HepG2 (cell line): ENCODE results near the gene FANCD2OS. TPM values are rescaled to one million over a fixed set of nuclear protein-coding genes. Genes with fewer than 3 reads are reported as not detected.

Source experiments
- ATAC-seq: fragments of 200-7000 bp; cut with Tn5 transposase; 3 replicates; pipeline ENCODE4 v1.9.1; 2020; ENCODE audit warnings: mild to moderate bottlenecking, moderate library complexity
- BruUV-seq: library from RNA; stranded (reverse); fragments of 400-500 nt; replicated peaks from 2 replicates; lab custom pipeline; 2021; lab: Mats Ljungman, UMichigan
- CTCF ChIA-PET: fragments of 300-600 bp; formaldehyde crosslinking; extraction: SDS; loops from one replicate; lab custom pipeline; 2021; ENCODE audit warnings: low total read pairs, inconsistent platforms, low intra/inter-chr PET ratio; lab: Yijun Ruan, JAX
- POLR2A ChIA-PET: fragments of 350-600 bp; sonication (Branson Sonifier 250); formaldehyde crosslinking; loops from one replicate; lab custom pipeline; 2020; ENCODE audit warnings: antibody characterized with exemption, inconsistent platforms; lab: Yijun Ruan, JAX
- DNase-seq: peaks from one replicate; pipeline ENCODE4 v3.0.0-alpha.2; 2015; ENCODE audit warnings: low spot score
- FAIRE-seq: peaks from 3 replicates; lab custom pipeline; 2011; peaks lifted over from hg19 to GRCh38; lab: Jason Lieb, UNC
- H2AFZ ChIP-seq: one replicate; pipeline ENCODE4 v1.6.1; 2011; ENCODE audit warnings: low read length, inconsistent platforms
- H3K27ac ChIP-seq: fragments of 300-600 bp; 3 replicates; pipeline ENCODE4 v1.8.0; 2011; ENCODE audit warnings: mixed run types, mild to moderate bottlenecking, mixed read lengths, low read length, inconsistent platforms; ENCODE audit not compliant: insufficient read depth; ENCODE audit errors: extremely low read length
- H3K27me3 ChIP-seq, 2 experiments: fragments of 200-600 bp in 1 of 2; 2 replicates in 1 of 2; 3 replicates in 1 of 2; pipeline versions ENCODE4 v1.6.0 to v1.8.0; 2011; ENCODE audit warnings: low read length in 2 of 2, mild to moderate bottlenecking in 2 of 2, moderate library complexity in 2 of 2, inconsistent platforms in 1 of 2; ENCODE audit not compliant: insufficient read depth in 2 of 2, control insufficient read depth in 1 of 2
- H3K36me3 ChIP-seq, 2 experiments: fragments of 200-600 bp in 1 of 2; replicated peaks in 1 of 2; 2 replicates in 1 of 2; 3 replicates in 1 of 2; pipeline versions ENCODE4 v1.5.1 to v1.8.0; 2011; ENCODE audit warnings: low read length in 2 of 2, inconsistent platforms in 1 of 2; ENCODE audit not compliant: insufficient read depth in 2 of 2, control insufficient read depth in 1 of 2
- H3K4me1 ChIP-seq: 2 replicates; pipeline ENCODE4 v1.5.1; 2012; ENCODE audit warnings: low read length, inconsistent platforms; ENCODE audit not compliant: insufficient read depth
- H3K4me2 ChIP-seq: 2 replicates; pipeline ENCODE4 v1.6.0; 2011; ENCODE audit warnings: low read depth, low read length, inconsistent platforms
- H3K4me3 ChIP-seq, 3 experiments: fragments of 200-600 bp in 1 of 3; sonication (generic), shearing (Covaris generic) in 1 of 3; replicated peaks in 1 of 3; 2 replicates each; pipeline ENCODE4 v1.5.1; 2011 to 2016; ENCODE audit warnings: low read length in 3 of 3, inconsistent platforms in 2 of 3, low read depth in 2 of 3, mild to moderate bottlenecking in 2 of 3, control low read depth in 1 of 3, mixed read lengths in 1 of 3; ENCODE audit not compliant: insufficient read depth in 1 of 3
- H3K79me2 ChIP-seq: one replicate; pipeline ENCODE4 v1.6.1; 2011; ENCODE audit warnings: low read length, inconsistent platforms; ENCODE audit not compliant: insufficient read depth
- H3K9ac ChIP-seq: 2 replicates; pipeline ENCODE4 v1.6.0; 2011; ENCODE audit warnings: mild to moderate bottlenecking, low read depth, low read length, inconsistent platforms; ENCODE audit not compliant: insufficient read depth
- H3K9me3 ChIP-seq: 2 replicates; pipeline ENCODE4 v1.5.1; 2012; ENCODE audit warnings: mild to moderate bottlenecking, low read length
- H4K20me1 ChIP-seq: 2 replicates; pipeline ENCODE4 v1.6.0; 2011; ENCODE audit warnings: inconsistent platforms, mild to moderate bottlenecking, low read length, moderate library complexity; ENCODE audit not compliant: insufficient read depth
- FOXJ3 ChIP-seq: sonication (generic); formaldehyde crosslinking; IDR thresholded peaks from 2 replicates; pipeline ENCODE4 v1.4.0; 2020; ENCODE audit warnings: missing genetic modification reagents, mild to moderate bottlenecking, borderline replicate concordance
- KMT2A ChIP-seq: sonication (generic); formaldehyde crosslinking; IDR thresholded peaks from 2 replicates; pipeline ENCODE4 v1.4.0; 2020; ENCODE audit warnings: missing genetic modification reagents
- MIER3 ChIP-seq: IDR thresholded peaks from 2 replicates; pipeline ENCODE4 v1.6.1; 2016; ENCODE audit warnings: missing compliant biosample characterization, borderline replicate concordance
- REXO4 ChIP-seq: sonication (generic); formaldehyde crosslinking; IDR thresholded peaks from 2 replicates; pipeline ENCODE4 v1.8.0; 2022; ENCODE audit warnings: missing genetic modification reagents, mild to moderate bottlenecking, borderline replicate concordance
- STAT5B ChIP-seq: sonication (generic); formaldehyde crosslinking; IDR thresholded peaks from 2 replicates; pipeline ENCODE4 v1.4.0; 2020; ENCODE audit warnings: missing genetic modification reagents
- XRCC5 ChIP-seq: fragments of 200-400 bp; formaldehyde crosslinking; optimal IDR thresholded peaks from 2 replicates; pipeline ENCODE3; 2017; ENCODE audit warnings: mild to moderate bottlenecking, low read length
- ZNF768 ChIP-seq: sonication (generic); formaldehyde crosslinking; IDR thresholded peaks from 2 replicates; pipeline ENCODE4 v1.4.0; 2020; ENCODE audit warnings: missing genetic modification reagents
- WGBS: methylation state at CpG from one replicate; pipeline ENCODE4 v1.1.6; 2017; ENCODE audit warnings: low lambda C conversion rate; 5-methylcytosine and 5-hydroxymethylcytosine counted together
- in situ Hi-C: cut with HindIII; loops from 2 replicates; pipeline ENCODE4 v1.10.0; 2017; ENCODE audit warnings: low pct_unique_long_range_greater_than_20kb; ENCODE audit not compliant: extremely low pct_ligation_motif_present
- intact Hi-C: fragments of 100-400 bp; cut with micrococcal nuclease; formaldehyde crosslinking; loops from one replicate; pipeline ENCODE4 v1.10.0; 2022; ENCODE audit not compliant: unreplicated experiment
- polyA plus RNA-seq, 8 experiments: library from polyadenylated mRNA; depleted of rRNA in 3 of 8; stranded (reverse) in 7 of 8; unstranded in 1 of 8; fragments of >200 nt; fragmentation: Illumina TruSeq in 4 of 8; extraction: Trizol in 4 of 8; gene quantifications; 2 replicates each; pipeline versions ENCODE4 v1.2.1 to v1.2.3, GENCODE V29; 2011 to 2016; ENCODE audit warnings: low read depth in 4 of 8, missing spikeins in 1 of 8, mixed read lengths in 1 of 8; ENCODE audit not compliant: insufficient read depth in 1 of 8
- total RNA-seq, 5 experiments: library from RNA; depleted of rRNA; stranded (reverse); fragments of >200 nt; fragmentation: Illumina TruSeq; extraction: Trizol; gene quantifications; 2 replicates each; pipeline ENCODE4 v1.2.3, GENCODE V29; 2016; ENCODE audit warnings: low read depth in 1 of 5
- TF ChIP-seq, protein P1 (sequence below): sonication (generic); formaldehyde crosslinking; IDR thresholded peaks from 2 replicates; pipeline ENCODE4 v1.4.0; 2020; ENCODE audit warnings: missing genetic modification reagents
- TF ChIP-seq, protein P2 (sequence below): sonication (generic); formaldehyde crosslinking; IDR thresholded peaks from 2 replicates; pipeline ENCODE4 v1.8.0; 2022; ENCODE audit warnings: low read depth, missing genetic modification reagents
- TF ChIP-seq, protein P3 (sequence below): sonication (generic); formaldehyde crosslinking; IDR thresholded peaks from 2 replicates; pipeline ENCODE4 v1.4.0; 2020; ENCODE audit warnings: missing genetic modification reagents

The FANCD2OS gene
- total and polyA plus RNA-seq, 2 of the 13 experiments (the other 11 are each of a cell fraction or from before 2014, with no cell fraction given): not detected

DNA sequence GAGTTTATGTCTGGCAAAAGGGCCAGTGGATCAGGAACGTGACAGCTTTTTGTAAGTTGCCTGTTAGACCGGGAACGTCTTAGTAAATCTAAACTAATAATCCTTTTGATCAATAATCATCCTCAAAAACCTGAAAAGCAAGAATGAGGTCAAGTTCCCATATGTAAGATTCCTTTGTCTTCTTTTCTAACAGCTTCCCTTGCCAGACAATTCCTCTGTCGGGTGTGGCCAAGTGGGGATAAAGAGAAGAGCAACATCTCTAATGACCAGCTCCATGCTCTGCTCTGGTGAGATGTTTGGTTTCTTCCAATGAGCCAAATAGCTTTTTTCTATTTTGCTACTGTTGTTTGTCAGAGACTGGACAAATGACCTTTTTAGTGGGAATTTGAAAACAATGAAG is 19.8 kb downstream of the FANCD2OS start:
- POLR2A ChIA-PET: no interaction called here

DNA sequence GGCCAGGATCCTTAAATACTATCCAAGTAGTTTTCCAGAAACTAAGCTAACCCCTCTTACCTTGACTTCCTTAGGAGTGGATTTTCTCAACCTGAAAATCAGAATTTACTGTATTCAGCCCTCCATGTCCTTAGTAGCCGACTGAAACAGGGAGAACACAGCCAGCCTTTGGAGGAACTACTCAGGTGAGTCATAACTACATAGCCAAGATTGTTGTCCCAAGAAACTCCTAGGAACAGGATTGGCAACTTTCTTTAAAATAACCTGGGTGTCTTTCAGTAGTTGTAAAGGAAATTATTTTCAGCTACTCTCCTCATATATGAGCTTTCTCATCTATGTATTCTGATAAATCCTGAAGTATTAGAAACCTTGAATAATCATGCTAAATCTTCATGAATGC is 22.3 kb downstream of the FANCD2OS start:
- ATAC-seq: no peak
- no peaks in the 10 kb centered on the region for H4K20me1 ChIP-seq
- H3K9ac ChIP-seq: no peak overlapping the region
- 100% methylated on average over 1 of the region's 1 CpG for WGBS
- intact Hi-C loops (no loop called here), in situ Hi-C loops (no loop called here)
- ChIA-PET CTCF (no interaction called here), POLR2A (no interaction called here)
- no peak for DNase-seq
- H2AFZ ChIP-seq: no peak overlapping the region
- FAIRE-seq: no peak
- H3K4me1 ChIP-seq: no peaks in the 10 kb centered on the region
- no peaks in the 10 kb centered on the region for H3K79me2 ChIP-seq
- TF ChIP-seq, protein P1, sequence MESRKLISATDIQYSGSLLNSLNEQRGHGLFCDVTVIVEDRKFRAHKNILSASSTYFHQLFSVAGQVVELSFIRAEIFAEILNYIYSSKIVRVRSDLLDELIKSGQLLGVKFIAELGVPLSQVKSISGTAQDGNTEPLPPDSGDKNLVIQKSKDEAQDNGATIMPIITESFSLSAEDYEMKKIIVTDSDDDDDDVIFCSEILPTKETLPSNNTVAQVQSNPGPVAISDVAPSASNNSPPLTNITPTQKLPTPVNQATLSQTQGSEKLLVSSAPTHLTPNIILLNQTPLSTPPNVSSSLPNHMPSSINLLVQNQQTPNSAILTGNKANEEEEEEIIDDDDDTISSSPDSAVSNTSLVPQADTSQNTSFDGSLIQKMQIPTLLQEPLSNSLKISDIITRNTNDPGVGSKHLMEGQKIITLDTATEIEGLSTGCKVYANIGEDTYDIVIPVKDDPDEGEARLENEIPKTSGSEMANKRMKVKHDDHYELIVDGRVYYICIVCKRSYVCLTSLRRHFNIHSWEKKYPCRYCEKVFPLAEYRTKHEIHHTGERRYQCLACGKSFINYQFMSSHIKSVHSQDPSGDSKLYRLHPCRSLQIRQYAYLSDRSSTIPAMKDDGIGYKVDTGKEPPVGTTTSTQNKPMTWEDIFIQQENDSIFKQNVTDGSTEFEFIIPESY (CRISPR knock-in tag): no peak
- no peak for TF ChIP-seq ZNF768 (CRISPR knock-in tag)
- TF ChIP-seq REXO4 (CRISPR knock-in tag): no peak
- TF ChIP-seq, protein P2, sequence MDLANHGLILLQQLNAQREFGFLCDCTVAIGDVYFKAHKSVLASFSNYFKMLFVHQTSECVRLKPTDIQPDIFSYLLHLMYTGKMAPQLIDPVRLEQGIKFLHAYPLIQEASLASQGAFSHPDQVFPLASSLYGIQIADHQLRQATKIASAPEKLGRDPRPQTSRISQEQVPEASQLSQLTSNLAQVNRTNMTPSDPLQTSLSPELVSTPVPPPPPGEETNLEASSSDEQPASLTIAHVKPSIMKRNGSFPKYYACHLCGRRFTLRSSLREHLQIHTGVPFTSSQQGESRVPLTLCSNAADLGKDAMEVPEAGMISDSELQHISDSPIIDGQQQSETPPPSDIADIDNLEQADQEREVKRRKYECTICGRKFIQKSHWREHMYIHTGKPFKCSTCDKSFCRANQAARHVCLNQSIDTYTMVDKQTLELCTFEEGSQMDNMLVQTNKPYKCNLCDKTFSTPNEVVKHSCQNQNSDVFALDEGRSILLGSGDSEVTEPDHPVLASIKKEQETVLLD (CRISPR knock-in tag): no peak
- no TSS peak for BruUV-seq
- H3K27ac ChIP-seq: no peak overlapping the region
- peaks cover 4 to 70% of the 10 kb centered on the region in 2 experiments; a peak in 4 of 5 replicates for H3K36me3 ChIP-seq
- no peaks in the 10 kb centered on the region for H3K27me3 ChIP-seq
- H3K9me3 ChIP-seq: no peaks in the 10 kb centered on the region
- H3K4me2 ChIP-seq: no peak overlapping the region
- H3K4me3 ChIP-seq: no peak overlapping the region

More for the DNA sequence above, 19.8 kb downstream of the FANCD2OS start:
- H3K27me3 ChIP-seq: no peaks in the 10 kb centered on the region
- no peaks in the 10 kb centered on the region for H4K20me1 ChIP-seq
- FAIRE-seq (no peak), DNase-seq (no peak), ATAC-seq (no peak)
- CTCF ChIA-PET: no interaction called here
- no peak overlapping the region for H3K9ac ChIP-seq
- WGBS: 99% methylated on average over 4 of the region's 4 CpGs
- no peak overlapping the region for H2AFZ ChIP-seq
- TF ChIP-seq KMT2A (CRISPR knock-in tag): no peak
- TF ChIP-seq FOXJ3 (CRISPR knock-in tag): no peak
- no peak for TF ChIP-seq MIER3 (CRISPR knock-in tag)
- TF ChIP-seq STAT5B (CRISPR knock-in tag): no peak
- no peak for TF ChIP-seq XRCC5
- TF ChIP-seq, protein P3, sequence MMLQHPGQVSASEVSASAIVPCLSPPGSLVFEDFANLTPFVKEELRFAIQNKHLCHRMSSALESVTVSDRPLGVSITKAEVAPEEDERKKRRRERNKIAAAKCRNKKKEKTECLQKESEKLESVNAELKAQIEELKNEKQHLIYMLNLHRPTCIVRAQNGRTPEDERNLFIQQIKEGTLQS (CRISPR knock-in tag): no peak
- H3K4me1 ChIP-seq: no peaks in the 10 kb centered on the region
- H3K79me2 ChIP-seq: no peaks in the 10 kb centered on the region
- no peak overlapping the region for H3K4me2 ChIP-seq
- intact Hi-C loops (no loop called here), in situ Hi-C loops (no loop called here)
- H3K4me3 ChIP-seq: no peak overlapping the region
- no peaks in the 10 kb centered on the region for H3K9me3 ChIP-seq
- H3K36me3 ChIP-seq: peaks cover 6 to 60% of the 10 kb centered on the region in 2 experiments
- no TSS peak for BruUV-seq
- H3K27ac ChIP-seq: no peak overlapping the region
